Subcutaneous adipose tissue (tissue), 4 donors: Measurements from ENCODE around the gene PRKD2. TPM values are rescaled to one million over a fixed set of nuclear protein-coding genes. Genes with fewer than 3 reads are reported as not detected.

Source experiments
- CTCF ChIP-seq: fragments of 450-650 bp; IDR thresholded peaks from one replicate; pipeline ENCODE4 v1.5.1; 2016; ENCODE audit warnings: low read depth, mild to moderate bottlenecking, control low read depth, antibody characterized with exemption, moderate library complexity
- total RNA-seq, 4 donors: library from RNA; depleted of rRNA; stranded (reverse); fragments of >200 nt; gene quantifications; one replicate each; pipeline ENCODE4 v1.1.0, GENCODE V29; 2016

The PRKD2 gene
- total RNA-seq, 4 donors from 2014 or later, result 14.5 to 50.9 (median 25.0) TPM

DNA sequence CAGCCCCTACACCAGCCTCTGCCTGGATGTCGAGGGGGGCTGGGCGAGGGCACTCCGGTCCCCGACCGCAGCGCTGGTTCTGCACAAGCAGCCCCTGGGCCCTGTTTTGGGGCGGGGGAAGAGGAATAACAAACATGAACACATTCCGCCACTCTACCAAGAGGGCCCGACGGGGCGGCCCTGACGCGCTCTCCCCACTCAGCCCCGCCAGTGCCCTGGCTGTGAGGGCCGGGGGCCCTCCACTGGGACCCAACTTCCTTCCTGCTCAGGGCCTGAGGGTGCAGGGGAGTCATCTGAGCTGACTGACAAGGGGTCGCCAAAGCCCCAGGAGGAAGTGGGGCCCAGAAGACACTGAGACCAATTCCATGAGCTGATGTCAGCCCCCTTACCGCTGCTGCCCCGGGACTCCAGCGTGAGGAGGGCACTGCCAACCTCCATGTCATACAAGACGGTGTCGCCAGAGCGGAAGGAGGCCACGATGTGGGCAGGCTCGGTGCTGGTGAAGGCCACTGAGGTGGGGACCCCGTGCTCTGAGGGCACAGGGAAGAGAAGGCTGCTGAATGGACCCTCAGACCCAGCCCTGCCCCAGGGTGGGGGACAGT lies 5.6 kb upstream of the PRKD2 start:
- TF ChIP-seq CTCF, result no peak

GRCh38 chr19:46722004-46722380 lies 5.1 kb upstream of the PRKD2 start:
- no peak for TF ChIP-seq CTCF

DNA sequence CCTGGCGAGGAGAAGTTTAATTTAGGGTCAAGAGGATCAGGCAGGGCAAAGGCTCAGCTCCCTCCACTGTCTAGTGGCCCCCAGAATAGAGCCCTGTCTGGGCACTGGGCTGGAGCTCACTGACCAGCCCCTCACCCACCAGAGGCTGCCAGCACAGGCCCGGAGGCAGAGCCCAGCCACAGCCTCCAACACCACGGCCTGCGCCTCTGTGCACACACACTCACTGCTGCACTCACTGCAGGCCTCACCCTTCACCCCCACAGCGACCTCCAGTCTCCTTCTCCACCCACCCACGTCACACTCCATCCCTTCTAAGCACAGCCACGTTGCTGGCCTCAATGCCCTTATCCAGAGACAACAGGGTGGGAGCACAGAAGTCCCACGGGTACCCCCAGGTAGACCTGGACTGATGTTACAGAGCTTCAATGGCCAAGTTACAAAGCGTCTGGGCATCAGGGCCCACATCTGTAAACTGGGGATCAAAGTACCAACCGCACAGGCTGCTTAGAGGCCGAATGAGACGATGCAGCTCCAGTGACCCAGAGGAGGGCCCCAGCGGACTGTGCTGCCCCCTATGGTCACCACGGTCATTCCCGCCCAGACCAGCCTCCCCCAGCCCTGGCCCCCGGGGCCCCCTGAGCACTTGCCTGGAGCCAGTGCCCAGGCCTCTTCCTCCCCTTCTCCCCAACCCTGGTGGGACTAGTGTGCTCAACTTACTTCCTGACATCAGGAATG lies 4.5 kb upstream of the PRKD2 start:
- no peak for TF ChIP-seq CTCF

GRCh38 chr19:46720503-46721239 lies 3.8 kb upstream of the PRKD2 start:
- no peak for TF ChIP-seq CTCF

DNA sequence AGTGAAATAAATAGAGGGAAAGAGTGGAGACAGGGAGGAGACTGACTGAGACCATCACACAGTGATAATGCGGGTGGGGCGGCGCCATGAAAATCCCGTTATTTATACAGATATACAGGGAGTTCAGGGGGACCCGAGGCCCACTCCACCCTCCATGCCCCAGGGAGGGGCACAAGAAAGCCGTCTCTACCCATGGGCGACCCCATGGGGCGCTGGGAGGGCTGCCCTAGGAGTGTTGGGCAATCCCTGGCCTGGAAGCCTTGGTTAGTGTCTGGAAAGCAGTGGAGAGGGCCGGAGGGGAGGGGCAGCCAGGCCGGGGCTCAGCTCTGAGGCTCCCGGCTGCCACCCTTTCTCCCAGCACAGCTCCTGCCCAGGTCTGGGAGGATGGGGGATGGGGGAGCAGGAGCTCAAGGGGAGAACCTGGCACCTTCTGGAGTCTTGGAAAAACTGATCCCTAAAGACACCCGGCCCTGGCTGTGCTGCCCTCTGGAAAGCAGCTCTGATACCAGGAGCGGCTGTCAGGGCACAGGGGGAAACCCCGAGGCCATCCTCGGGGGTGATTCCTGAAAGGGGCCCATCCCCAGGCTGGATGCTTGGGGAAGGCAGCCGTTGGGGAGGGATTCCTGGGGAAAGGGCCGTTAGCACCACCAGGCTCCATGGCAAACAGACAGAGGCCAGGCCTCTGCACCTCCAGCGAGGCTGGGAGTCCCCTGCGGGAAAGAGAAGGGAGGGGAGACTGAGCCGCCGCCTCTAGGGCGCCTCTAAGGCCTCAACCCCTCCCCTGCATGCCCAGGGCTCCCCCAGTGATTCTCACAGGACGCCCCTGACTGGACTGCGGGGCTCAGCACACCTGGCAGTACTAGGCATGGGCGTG lies 3.0 kb upstream of the PRKD2 start:
- TF ChIP-seq CTCF, result no peak

DNA sequence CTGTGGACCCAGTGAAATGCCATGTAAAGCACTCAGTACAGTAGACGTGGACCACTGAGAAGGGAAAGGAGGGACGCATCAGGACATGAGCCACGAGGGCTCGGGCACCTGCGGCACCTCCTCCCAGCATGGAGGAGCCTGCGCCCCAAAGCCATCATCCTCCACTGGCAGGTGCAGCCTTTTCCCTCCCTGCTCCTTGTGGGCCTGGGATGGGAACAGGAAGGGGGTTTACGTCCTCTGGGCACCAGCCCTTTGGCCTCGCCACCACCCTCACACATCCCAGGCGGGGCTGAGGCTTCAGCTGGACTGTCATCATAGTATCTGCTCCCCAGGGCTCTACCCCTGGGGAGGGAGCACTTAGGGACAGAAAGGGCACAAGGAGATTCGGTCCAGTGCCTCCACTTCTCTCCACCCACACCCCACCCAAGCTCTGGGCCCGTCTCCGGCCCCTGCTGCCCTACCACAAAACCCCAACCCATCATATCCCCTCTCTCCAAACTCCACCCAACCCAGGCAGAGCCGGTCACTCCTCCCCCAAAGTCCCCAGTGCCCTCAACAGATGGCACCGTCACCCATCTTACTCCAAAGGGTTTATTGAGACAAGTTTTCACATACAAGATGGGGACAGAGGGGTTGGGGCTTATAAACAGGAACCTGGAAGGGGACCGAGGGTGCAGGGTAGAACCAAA lies 2.2 kb upstream of the PRKD2 start:
- no peak for TF ChIP-seq CTCF
